Kidney glomerular epithelial cell (primary cell): Measurements from ENCODE around the gene EPB41L1.

Source experiments
- DNase-seq: peaks from one replicate; lab custom pipeline; 2025; lab: John Stamatoyannopoulos, UW

The EPB41L1 gene

DNA sequence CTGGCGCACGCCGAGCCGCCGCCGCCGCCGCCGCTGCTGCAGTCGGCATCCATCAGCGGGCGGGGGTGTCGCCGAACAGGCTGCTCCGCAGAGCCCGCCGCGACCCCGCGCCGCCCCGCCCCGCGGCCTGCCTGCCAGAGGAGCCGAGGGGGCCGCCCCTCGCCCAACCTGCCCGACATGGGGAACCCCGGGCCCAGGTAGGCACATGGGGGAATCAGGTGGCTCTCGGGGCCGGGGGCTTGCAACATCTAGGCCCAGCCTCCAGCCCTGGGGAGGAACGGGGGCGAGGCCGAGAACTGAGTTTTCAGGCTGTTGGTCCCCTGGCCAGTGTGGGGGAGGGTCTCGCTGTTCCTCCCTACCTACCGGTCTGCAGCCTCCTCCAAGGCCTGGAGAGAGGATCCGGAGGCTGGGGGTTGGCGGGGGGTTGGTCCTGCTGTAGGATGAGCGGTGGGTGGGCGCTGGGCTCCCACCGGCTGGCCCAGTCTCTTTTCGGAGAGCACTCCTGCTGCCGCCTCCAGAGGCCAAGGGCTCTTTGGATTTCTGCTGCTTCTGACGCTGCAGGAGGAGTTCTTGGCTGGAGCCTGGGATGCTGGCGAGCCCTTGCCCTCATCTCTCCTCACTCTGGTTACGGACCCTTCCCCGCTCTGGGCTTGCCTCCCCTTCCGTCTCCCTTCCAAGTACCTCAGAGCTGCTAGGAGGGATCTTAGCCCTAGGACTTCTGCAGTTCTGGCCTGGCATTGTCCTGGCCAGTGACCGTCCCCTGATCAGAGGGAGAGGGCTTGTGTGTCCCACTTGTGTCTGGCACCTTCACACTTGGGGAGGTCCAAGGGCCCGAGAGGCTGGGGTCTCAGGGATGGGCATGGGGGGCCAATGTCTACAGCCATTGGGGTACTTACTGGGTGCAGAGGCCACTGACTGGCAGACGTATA is at the start of gene EPB41L1:
TSS of gene EPB41L1 (plus strand) at position 41 of the 929 bp plus-strand sequence. CDS start 19,038 bp downstream, outside the sequence.
- DNase-seq, result no peak

DNA sequence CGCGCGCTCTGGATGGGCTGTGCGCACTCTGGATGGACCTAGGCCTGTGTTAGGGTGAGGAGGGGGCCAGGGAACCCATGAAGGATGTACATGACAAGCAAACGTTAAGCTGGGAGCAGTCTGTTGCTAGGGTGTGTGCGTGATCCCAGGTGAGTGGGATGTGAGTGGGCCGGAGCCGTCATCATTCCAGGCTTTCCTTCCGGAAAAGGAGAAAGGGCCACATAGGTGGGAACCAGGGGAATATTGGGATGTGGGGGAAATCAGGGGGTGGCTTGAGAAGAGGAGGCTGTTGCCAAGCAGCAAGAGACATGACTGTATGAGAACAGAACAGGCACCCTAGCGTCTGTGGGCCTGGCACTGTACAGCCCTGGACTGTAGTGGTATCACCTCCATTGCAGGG is 49.7 kb upstream of the EPB41L1 start:
- DNase-seq, result no peak

DNA sequence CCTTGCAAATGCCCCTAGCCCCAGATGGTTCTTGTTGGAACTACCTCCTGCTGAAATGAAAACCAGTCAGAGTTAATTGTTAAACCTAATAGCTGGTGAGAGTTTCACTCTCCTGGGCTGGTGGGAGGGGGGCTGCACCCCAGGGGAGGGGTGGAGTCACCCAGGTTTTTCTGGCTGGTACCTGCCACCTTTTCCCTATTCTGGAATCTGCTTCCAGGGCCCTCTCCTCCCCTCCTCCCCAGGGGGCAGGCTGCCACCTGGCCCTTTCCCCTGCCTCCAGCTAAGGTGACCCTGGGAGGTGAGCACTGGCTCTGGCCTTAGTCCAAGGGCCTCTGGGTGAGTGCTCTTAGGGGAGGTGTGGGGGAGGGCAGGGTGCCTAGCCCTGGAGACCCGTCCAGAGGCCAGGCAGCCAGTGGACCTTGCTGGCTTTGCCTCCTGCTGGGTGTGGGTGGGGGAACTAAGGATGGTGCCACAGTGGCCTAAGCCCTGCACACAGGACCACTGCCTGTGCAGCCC is 48.8 kb upstream of the EPB41L1 start:
- DNase-seq, result peak; percentile 40

DNA sequence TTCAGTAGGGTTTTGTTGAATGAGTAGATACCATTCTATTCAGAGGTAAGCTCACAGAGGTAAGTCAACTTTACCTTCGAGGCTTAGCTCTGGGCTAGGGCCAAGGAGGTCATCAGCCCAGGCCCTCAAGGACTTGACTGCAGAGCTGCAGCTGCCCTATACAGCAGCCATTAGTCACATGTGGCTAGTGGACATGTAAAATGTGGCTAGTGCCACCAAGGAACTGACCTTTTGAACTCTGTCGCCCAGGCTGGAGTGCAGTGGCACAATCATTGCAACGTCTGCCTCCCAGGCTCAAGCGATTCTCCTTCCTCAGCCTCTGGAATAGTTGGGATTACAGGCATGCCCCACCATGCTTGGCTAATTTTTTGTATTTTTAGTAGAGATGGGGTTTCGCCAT is 47.9 kb upstream of the EPB41L1 start:
- peak; percentile 30 for DNase-seq

DNA sequence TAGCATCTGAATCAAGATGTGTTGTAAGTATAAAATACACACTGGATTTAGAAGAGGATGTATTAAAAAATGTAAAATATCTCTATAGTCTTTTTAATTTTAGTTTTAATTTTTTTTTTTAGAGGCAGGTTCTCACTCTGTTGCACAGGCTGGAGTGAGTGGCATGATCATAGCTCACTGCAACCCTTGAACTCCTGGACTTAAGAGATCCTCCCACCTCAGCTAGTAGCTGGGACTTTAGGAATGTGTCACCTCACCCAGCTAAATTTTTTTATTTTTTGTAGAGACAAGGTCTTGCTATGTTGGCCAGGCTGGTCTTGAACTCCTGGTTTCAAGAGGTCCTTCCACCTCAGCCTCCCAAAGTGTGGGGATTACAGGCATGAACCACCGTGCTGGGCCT is 46.7 kb upstream of the EPB41L1 start:
- no peak for DNase-seq

DNA sequence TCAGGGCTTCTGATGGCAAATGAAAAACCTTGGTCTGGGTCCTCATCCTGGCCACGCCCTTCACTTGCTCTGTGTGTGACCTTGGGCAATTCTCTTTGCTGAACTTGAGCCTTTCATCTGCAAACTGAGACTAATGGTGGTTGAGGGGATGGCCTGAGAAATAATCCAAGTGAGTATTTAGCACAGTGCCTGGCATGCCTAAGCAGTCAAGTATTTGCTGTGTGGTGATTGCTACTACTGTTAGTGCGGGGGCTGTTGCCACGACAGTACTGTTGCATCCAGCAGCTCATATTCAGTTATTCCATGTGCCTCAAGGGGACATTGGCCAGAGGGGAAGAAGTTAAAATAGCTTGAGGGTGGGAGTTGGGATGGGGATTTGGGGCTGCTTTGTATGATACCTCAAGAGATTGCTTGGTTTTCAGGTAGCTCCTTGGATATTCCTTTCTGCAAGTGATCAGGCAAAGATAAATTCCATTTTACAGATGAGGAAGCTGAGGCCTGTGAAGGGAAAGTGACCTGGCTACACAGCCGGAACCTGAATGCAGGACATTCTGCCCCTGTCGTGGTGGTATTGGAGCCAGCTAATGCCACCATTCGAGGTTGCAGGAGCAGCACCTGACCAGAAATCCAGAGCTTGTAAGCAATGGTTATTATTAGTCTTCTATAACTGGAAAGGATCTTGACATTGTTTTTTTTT is 45.1 kb upstream of the EPB41L1 start:
- DNase-seq, result no peak

DNA sequence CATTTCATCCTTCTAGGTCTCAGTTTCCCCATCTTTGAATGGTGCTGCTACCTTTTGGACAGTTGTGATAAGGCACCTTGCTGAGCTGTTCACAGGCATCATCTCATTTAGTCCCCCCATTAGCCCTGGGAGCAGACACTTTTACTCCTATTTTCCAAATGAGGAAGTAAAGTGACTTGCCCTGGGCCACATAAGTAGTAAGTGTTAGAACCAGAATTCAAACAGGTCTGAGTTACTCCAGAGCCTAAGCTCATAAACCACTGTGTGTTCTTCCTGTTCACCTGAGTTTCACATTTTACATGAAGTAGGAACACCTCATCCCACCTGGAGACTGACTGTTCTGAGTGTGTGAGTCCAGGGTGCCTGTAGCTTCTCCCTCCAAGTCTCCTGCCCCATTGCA is 43.5 kb upstream of the EPB41L1 start:
- DNase-seq, result no peak

DNA sequence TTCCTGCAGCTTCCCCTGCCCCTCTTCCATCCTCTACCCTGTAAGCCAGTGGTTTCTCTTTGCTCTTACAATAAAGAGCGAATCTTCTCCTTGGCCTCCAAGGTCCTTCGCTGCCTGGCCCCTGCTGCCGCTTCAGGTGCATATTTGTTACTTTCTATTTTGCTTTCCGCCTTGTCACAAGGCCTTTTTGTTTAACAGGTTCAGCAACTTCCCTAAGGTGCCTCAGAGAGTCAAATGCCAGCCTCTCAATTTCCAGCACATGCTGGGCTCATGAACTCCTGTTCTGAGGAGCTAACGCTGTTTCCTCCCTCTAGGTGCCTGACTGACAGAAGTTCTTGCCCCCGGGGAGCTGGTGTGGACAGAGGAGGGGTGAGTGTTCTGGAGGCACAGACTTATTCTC is 42.4 kb upstream of the EPB41L1 start:
- DNase-seq, result no peak

DNA sequence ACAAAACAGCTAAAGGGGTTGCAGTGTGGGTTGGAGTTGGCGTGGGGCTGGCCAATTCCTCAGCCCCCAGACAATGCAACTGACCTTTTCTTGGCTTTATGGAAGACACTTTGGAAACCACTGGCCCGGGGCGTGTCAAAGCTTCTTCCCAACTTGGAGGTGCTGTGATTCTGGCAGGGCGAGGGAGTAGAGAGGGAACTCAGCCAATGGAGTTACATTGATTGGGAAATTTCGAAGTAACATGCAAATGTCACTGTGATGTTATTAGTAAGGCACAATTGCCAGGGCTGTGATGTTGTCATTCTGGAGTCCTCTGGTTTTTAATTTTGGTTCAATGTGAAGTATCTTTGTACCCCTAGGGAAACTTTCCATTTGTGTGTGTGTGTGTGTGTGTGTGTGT is 41.5 kb upstream of the EPB41L1 start:
- DNase-seq, result no peak

DNA sequence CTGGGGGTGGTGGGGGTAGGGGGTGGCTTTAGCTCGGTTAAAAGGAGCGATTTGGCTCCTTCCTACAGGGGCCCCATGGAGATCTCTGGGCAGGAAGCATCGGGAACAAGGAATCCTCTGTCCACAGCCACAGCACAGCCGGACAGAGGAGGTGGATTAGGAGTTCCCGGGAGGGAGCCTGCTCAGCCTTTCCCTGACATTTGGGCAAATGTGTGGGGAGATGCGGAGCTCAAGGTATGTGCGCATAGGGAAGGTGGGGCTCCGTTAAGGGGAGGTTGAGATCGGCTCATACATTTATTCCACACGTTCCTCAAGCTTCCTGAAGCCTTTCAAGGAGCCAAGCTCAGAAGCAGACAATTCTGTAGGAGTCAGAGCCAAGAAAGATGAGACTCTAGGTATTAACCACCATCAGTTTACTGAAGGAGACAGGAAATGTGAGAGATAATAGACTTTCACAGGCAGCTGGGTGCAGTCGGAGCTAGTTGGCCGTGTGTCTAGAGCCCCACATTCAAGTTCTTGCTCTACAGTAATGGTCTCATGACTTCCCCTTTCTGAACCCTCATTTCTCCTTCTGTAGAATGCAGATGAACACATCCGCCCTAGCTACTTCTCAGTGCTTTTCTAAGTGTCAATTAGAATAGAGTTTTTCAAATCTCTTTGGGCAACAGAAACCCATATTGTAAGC is 40.8 kb upstream of the EPB41L1 start:
- no peak for DNase-seq

DNA sequence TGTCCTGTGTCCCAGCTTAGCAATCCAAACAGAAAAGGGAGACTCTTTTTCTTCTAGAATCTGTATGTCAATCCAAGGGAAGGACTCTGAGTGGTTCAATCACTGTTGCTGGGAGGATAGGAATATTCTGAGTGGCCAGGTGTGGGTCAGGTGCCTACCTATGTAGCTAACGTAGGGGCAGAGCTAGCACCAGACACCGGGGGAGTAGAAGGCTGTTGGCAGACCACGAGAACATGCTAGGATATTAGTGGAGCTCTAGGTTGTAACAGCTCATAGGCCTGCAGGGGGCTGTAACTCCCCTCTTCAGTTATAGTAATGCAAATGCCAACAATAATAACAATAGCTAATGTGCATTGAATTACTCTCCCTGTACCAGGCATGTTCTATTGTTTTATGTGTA is 39.8 kb upstream of the EPB41L1 start:
- no peak for DNase-seq

DNA sequence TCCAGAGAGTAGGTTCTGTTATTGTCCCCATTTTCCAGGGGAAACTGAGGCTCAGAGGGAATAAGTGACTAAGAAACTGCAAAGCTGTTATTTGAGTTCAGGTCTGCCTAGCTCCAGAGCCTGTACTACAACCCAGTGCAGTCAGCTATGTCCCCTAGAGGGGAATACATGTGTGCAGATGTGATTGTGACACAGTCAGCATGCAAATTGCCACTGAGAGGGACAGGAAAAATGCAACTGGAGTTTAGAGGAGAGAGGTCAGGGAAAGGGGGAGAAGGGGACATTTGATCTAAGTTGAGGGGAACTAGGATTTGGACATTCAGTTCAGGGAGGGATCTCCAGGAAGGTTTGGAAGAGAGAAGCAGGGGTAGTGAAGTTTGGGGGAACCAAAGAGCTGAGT is 38.6 kb upstream of the EPB41L1 start:
- no peak for DNase-seq

DNA sequence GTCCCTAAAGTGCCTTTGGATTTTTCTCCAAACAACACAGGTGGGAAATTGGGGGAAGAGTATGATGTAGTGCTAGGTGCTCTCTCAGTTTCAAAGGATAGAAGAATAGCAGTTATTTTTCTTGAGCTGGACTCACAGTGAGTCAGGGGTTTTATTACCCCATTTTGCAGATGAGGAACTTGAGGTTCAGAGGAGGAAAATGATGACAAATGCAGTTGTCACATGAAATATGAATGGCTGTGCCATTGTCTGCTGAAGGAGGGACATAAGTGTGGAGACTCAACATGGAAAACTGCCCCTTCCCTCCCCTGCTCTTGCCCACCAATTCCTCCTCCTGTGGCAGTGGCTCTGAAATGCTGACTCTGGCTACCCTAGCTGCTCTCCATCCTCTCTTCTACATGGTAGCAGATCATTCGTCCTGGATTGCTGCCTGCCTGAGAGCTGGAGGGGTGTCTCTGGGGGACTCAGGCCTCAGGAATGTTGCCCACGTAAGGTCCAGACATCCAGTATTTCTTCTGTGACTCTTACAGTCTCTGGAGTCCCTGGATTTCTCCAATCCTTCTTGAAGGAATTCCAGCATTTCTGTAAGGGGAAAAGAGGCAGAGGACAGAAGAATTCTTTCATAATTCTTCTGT is 37.6 kb upstream of the EPB41L1 start:
- DNase-seq, result peak; percentile 63

DNA sequence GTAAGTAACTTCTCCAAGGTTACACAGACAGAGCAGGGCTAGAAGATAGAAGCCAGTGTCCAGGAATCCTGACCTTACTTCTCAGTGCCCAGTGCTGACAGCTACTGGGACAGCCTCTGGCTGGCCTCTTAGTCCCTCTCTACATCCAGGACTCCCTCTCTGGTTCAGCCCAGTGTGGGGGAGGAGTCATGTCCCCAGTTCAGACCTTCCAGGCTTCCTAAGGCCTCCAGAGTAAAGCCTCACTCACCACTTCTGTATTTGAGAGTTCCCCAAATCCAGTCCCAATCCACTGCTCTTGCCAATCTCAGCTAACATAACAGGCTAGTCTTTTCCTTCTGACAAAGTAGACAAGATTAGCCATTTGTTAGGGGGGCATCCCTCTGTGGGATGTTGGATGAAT is 36.9 kb upstream of the EPB41L1 start:
- no peak for DNase-seq

DNA sequence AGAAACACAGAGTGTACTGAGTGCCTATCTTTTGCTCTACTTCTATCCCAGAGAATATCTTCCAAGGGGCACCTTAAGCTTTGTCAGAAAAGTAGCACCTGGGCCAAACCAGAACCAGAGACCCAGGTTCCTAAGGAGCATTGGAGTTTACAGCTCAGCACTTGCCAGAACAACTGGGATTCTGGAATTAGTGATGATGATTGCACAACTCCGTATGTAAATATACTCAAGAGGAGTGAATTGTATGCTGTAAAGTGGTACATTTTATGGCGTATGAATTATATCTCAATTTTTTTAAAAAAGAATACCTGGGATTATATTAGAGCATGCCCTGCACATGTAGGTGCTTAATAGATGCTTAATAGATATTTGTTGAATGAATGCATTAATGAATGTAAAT is 36.2 kb upstream of the EPB41L1 start:
- DNase-seq, result no peak

DNA sequence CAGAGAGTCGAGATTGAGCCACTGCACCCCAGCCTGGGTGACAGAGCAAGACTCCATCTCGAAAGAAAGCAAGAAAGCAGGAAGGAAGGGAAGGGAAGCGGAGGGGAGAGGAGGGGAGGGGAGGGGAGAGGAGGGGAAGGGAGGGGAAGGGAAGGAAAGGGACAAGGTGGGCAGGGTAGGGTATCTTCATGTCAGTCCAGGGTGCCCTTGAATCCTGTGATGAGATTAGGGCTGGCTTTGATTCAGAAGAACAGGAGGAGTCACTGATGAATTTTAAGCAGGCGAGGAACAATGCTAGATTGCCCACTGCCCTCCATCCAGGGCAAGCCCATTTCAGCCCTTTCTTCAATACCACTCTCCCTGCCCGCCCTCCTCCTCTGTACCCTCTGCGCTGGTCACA is 35.0 kb upstream of the EPB41L1 start:
- DNase-seq, result no peak

DNA sequence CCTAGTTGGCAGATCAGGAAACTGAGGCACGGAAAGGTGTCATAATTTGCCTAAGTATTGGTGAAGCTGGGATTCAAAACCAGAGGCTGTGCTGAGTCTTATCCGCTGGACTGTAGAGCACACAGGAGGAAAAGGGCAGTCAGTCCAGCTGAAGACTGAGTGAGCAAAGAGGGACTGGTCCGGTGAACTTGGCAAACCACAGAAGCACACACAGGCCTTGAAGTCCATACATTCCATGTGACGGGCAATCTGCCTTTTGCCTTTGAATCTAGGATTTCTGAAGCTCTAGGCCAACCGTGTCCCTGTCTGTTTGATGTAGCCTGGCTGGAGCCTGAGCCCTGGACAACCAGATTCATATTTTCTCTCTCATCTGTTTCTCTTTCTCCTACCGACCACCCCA is 34.3 kb upstream of the EPB41L1 start:
- DNase-seq, result no peak

DNA sequence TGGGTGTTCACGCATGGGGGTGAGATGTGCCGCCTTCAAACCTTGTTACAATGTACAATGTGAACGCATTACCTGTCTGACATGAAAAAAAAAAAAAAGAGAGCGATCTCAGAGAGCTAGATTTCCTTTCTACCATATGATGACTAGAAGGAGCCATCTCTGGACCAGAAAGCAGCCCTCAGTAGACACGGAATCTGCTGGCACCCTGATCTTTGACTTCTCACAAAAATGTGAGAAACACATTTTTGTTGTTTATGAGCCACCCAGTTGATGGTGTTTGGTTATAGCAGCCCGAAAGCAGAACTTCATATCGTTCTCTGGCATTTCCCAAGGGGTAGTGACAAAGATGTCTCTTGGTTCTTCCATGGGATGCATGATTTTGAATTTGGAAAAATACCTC is 33.5 kb upstream of the EPB41L1 start:
- no peak for DNase-seq

DNA sequence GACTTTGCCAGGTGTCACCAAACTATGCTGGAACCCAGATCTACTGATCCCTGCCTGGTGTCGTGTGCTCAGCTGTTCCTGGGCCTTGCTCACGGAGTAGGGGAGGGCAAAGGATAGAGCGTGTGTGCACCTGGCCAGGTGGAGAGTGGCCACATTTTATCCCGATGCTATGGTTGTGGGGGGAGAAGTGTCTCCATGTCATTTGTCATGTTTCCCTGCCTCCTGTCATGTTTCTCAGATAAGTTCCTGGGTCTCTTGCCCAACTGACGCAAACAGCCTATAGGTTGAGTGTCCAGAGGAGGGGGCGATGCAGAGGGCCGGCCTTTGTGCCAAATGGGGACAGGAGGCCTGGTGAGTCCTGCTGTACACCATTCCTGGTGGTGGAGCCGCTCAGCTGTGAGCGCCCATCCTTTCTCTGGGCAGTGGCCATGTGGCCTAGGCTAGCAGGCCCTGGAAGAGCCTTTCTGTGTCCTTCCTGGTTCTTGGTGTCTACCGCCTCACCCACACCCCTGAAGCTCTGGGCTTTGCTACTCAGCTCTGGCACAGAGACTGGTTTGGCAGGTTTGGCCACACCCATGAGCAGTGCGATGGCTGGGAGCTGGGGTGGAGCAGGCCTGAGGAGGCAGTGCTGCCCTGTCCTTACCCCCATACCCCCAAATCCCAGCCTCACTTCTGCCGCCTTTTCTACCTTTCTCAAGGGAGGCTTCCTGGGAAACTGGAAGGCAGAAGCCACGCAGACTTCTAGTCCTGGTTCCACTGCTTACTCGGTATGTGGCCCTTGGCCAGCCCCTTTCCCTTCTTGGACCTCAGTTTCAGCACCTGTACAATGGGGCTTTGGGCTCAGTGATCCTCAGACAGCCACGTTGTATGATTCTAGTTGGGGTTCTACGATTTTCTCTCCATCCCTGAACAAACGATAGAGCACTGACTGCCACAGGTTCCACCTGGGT is 32.3 kb upstream of the EPB41L1 start:
- no peak for DNase-seq

DNA sequence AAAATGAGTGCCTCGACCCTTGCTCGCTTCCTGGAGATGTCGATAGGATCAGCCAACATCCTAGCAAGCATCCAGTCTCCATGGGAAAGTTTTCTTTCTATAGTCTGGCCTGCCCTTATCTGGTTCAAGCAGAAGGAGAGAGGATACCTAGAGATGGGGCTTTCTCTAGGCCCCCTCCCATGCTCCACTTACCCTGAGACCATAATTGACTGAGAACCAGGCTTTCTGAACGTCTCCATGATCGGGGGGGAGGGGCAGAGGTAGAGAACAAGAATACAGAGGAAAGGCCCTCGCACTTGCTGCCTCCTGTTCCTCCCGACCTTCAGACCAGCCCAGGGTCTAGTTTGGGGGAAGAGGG is 31.6 kb upstream of the EPB41L1 start:
- DNase-seq, result no peak

DNA sequence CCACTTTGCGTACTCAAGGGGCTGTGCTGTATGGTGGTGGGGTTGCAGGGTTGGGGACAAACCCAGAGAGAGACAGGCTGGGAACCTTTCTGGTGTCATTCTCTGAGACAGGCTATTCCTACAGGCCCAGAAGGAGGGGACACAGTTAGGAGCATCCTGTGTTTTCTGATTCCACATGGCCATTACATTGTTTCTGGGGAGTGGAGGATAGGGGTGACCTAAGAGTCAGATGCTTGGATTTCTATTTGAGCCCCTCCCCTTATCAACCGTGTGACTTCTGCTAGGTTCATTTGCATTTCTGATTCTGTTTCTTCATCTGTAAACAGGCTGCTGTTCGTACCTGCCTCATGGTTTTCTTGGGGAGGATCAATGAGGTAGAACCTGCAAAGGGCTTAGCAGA is 29.4 kb upstream of the EPB41L1 start:
- DNase-seq, result no peak
